ENCODE results near the gene MICAL2.

The MICAL2 gene

GRCh38 chr11:12293486-12293885 lies 183.1 kb downstream of the MICAL2 start:
- TF ChIP-seq CTCF (conservative IDR thresholded peaks at IDR 0.05; ENCODE audit: low read depth) = no peak
- no peak overlapping the region for H3K27ac ChIP-seq
- ChIA-PET POLR2A (ENCODE audit: low non-redundant PET) (no interaction called here), CTCF (interaction anchor here (0.5 kb wide), 1 partner anchor 658 kb away, joined by 3 read pairs; no protein-coding TSS in a partner anchor)
- DNase-seq (ENCODE audit: low spot score) = no peak

- no peak for DNase-seq (ENCODE audit: low spot score)
- TF ChIP-seq CTCF (conservative IDR thresholded peaks at IDR 0.05; ENCODE audit: low read depth) = no peak
- no peak overlapping the region for H3K27ac ChIP-seq
- ChIA-PET POLR2A (ENCODE audit: low non-redundant PET) (no interaction called here), CTCF (no interaction called here)
These were observed 184.2 kb downstream of the MICAL2 start for GRCh38 chr11:12294613-12295012.

- TF ChIP-seq CTCF (conservative IDR thresholded peaks at IDR 0.05; ENCODE audit: low read depth) = no peak
- ChIA-PET POLR2A (ENCODE audit: low non-redundant PET) (no interaction called here), CTCF (interaction anchor here (0.6 kb wide), 1 partner anchor 301 kb away, joined by 3 read pairs; no protein-coding TSS in a partner anchor)
- H3K27ac ChIP-seq = no peak overlapping the region
- DNase-seq (ENCODE audit: low spot score) = no peak
These were observed 185.6 kb downstream of the MICAL2 start for GRCh38 chr11:12295943-12296342.

GRCh38 chr11:12298610-12299009 lies 188.2 kb downstream of the MICAL2 start:
- POLR2A ChIA-PET (ENCODE audit: low non-redundant PET) = no interaction called here
- no peak for TF ChIP-seq CTCF (conservative IDR thresholded peaks at IDR 0.05; ENCODE audit: low read depth)
- CTCF ChIA-PET = no interaction called here
- no peak for DNase-seq (ENCODE audit: low spot score)
- H3K27ac ChIP-seq = no peak overlapping the region

GRCh38 chr11:12301379-12301778 lies 191.0 kb downstream of the MICAL2 start:
- H3K27ac ChIP-seq = no peak overlapping the region
- TF ChIP-seq CTCF (conservative IDR thresholded peaks at IDR 0.05; ENCODE audit: low read depth) = no peak
- POLR2A ChIA-PET (ENCODE audit: low non-redundant PET) = no interaction called here
- CTCF ChIA-PET = interaction anchor here (0.5 to 2.3 kb wide), 2 partner anchors 13 to 521 kb away, joined by 3 to 13 read pairs; no protein-coding TSS in a partner anchor
- DNase-seq (ENCODE audit: low spot score) = no peak

- ChIA-PET CTCF (no interaction called here), POLR2A (ENCODE audit: low non-redundant PET) (no interaction called here)
- no peak for DNase-seq (ENCODE audit: low spot score)
- no peak for TF ChIP-seq CTCF (conservative IDR thresholded peaks at IDR 0.05; ENCODE audit: low read depth)
- H3K27ac ChIP-seq = no peak overlapping the region
These were observed 193.2 kb downstream of the MICAL2 start for GRCh38 chr11:12303421-12304149.
